ENCODE data around the gene ZNF562.

Gene ZNF562

DNA sequence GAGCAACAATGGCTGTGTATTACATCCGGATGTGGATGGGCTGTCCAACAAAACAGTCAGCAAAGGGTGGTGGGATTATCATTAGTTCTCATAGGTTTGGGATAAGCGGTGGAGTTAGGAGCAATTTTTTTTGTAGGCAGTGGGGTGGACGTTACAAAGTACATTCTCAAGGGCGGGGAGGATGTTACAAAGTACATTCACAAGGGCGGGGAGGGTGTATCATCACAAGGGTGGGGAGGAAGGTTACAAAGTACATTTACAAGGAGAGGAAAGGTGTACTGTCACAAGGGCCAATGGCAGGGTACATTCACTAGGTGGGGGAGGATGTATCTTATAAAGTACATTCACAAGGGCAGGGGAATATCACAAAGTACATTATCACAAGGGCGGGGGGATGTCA is 33.1 kb downstream of the ZNF562 start:
- DNase-seq, result no peak

DNA sequence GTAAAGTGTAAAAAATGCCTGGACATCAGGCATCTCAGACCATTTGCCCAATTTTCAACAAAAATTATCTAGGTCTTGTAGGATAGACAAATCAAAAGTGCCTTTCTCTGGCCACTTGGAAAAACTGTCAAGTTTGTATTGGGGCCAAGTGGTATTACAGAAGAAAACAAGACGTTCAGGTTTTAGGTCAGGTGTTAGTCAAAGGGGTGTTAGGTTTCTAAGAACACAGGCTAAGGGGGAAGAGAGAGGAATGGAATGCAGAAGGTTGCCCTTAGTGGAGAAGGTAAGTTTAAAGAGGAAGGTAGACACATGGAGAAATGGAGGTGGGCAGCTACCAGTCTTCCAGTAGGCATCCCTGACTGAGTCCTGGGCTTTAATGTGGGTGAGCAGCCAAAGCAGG is 33.9 kb downstream of the ZNF562 start:
- DNase-seq, result no peak

DNA sequence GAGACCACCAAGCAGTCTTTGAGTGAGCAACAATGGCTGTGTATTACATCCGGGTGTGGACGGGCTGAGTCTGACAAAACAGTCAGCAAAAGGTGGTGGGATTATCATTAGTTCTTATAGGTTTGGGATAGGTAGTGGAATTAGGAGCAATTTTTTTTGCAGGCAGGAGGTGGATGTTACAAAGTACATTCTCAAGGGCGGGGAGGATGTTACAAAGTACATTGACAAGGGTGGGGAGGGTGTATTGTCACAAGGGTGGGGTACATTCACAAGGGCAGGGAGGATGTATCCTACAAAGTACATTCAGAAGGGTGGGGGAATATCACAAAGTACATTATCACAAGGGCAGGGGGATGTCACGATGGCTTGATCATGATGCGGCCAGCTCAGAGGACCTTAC is 38.9 kb downstream of the ZNF562 start:
- DNase-seq, result no peak

DNA sequence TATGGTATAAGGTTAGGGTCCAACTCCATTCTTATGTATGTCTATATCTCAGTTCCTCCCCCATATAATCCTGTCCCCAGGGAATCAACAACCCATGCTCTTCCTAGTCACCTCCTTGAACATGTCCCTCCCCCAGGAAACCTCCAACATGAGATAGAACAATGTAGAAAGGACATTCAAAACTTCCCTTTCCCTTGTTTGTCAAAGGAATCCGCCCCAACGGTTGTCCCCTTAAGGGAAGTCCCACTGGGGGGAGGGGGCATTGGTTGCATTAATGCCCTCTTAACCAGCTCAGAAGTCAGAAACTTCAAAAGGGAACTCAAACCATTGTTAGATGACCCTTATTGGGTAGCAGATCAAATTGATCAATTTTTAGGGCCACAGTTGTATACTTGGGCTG is 47.0 kb downstream of the ZNF562 start:
- DNase-seq, result no peak

DNA sequence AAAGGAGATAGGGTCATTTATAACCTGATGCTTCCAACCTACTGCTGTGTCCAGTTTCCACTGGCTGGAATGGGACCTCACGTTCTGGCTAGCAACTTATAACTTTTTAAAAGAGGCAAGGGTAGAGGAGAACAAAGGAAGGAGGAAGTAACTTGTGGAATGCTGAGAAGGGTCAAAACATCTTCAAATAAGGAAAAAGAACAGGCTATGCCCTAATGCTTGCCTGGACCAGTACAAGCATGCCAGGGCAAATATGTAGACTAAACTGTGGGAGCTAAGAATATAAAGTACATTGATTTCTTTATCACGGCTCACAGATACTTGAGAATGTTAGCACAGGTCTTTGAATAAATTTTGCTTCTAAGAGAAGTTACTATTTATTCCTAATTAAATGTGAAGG is 52.4 kb downstream of the ZNF562 start:
- no peak for DNase-seq

DNA sequence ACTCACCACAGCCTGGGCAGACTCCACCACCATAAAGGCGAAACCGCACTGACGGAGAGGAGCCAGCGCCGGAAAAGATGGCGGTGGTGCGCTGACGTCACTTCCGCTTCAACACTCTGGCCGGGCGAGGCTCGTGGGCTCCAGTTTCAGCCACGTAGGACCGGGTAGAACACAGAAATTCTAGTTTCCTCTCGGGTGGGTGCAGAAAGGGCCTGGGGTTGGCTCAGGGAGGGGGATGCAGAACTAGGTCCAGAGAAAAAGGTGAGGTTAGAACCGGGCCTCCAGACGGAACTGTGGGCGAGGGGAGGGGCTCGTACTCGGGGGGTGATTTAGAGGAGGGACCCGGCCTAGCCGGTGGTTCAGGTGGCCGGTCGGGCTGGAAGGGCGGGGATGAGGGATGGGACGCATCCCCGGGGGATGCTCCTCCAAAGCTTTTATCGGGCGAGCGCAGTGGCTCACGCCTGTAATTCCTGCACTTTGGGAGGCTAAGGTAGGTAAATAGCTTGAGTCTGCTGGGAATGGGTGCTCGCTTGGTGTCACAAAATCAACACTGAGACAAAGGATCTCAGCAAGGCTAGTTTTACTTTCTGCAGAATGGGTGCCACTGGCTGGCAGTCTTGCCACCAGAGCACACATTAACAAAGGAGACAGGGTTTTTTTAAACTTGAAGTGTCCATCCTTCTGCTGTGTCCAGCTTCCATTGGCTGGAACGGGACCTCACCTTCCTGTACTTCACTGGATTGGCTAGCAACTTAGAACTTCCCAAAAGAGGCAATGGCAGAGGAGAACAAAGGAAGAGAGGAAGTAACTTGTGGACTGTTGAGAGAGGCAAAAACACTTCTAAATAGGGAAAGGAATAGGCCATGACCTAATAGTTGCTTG is 53.5 kb downstream of the ZNF562 start, which contains the start of gene ZNF561:
ZNF561 (minus strand) TSS at position 77 of the 882 bp plus-strand sequence. CDS start 1,776 bp downstream, outside the sequence.
- DNase-seq, result peak; percentile 85

DNA sequence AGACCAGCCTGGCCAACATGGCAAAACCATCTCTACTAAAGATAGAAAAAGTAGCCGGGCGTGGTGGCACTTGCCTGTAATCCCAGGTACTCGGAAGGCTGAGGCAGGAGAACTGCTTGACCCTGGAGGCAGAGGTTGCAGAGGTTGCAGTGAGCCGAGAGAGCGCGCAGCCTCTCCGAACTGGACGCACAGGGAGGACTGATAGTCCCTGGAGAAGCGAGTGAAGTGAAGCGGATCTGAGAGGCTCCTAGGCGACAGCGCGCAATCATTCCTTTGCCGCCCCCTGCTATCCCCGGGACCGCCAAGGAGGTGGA is 54.1 kb downstream of the ZNF562 start:
- no peak for DNase-seq

DNA sequence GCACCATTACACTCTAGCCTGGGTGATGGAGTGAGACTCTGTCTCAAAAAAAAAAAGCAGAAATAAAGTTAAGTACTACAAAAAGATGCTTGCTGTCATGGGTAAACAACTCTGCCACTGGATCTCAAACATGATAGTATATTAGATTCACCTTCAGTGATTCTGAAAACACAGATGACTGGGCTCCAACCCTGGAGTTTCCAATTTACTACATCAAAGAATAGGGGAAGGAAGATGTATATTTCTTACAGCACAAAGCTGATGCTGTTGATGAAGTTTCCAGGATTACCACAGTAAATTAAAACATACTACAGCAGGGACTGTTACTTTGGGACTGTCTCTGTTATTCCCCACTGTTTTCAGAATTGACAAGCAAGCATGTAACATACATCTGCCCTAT is 59.1 kb downstream of the ZNF562 start:
- DNase-seq, result no peak

DNA sequence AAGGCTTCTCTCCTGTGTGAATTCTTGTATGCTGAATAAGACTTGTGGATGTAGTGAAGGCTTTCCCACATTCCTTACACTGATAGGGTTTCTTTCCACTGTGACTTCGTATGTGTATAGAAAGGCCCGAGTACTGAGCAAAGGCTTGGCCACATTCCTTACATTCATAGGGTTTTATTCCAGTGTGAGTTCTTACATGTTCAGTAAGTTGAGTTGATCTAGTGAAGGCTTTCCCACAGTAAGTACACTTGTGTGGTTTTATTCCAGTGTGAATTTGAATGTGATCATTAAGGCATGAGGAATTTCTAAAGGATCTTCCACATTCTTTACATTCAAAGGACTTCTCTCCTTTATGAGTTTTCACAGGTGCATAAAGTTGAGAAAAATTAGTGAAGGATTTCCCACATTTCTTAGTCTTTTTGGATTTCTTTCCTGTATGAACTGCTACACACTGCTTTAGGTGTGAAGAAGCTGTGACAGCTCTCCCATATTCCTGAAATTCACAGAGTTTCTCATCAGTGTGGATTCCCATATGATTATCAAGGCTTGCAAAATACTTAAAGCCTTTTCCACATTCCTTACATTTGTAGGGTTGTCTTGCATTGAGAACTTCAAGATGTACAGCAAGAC is 64.3 kb downstream of the ZNF562 start:
- DNase-seq, result no peak

DNA sequence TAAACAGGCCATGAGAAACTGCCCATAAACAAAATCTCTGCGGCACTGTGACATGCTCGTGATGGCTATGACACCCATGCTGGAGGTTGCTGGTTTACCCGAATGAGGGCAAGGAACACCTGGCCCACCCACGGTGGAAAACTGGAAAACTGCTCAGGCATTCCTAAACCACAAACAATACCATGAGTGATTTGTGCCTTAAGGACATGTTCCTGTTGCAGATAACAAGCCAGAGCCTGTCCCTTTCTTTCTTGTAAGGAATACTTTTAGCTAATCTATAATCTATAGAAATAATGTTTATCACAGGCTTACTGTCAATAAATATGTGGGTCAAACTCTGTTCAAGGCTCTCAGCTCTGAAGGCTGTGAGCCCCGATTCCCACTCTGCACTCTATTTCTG is 66.0 kb downstream of the ZNF562 start:
- DNase-seq, result no peak

DNA sequence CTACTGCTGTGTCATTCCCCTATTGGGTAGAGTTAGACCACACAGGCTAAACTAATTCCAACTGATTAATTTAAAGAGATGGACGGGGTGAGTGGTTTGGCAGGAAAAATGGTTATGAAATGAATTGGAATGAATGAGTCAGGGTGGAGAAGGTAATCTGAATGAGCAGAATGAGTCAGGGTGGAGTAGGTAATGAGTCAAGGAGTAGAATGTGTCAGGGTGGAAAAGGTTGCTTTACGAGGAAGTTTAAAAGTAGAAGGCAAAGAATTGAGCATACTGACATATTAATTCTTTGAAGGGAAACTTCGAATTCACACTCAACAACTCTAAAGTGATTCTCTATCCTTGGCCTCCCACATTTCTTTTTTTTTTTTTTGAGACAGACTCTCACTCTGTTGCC is 77.9 kb downstream of the ZNF562 start:
- no peak for DNase-seq

All from NCI-H1092 treated with DMSO at 0.1 percent for 48 hours (cell line).